GM18526 (cell line): Measurements from ENCODE around the gene FKBP8.
A peak's percentile ranks its signal among the peaks of the same experiment; 100 is the strongest.

Experiments used
- POLR2A ChIP-seq: IDR thresholded peaks from 3 replicates; pipeline ENCODE4 v1.6.1; 2011; ENCODE audit not compliant: insufficient read length; ENCODE audit errors: extremely low read depth

Gene FKBP8

DNA sequence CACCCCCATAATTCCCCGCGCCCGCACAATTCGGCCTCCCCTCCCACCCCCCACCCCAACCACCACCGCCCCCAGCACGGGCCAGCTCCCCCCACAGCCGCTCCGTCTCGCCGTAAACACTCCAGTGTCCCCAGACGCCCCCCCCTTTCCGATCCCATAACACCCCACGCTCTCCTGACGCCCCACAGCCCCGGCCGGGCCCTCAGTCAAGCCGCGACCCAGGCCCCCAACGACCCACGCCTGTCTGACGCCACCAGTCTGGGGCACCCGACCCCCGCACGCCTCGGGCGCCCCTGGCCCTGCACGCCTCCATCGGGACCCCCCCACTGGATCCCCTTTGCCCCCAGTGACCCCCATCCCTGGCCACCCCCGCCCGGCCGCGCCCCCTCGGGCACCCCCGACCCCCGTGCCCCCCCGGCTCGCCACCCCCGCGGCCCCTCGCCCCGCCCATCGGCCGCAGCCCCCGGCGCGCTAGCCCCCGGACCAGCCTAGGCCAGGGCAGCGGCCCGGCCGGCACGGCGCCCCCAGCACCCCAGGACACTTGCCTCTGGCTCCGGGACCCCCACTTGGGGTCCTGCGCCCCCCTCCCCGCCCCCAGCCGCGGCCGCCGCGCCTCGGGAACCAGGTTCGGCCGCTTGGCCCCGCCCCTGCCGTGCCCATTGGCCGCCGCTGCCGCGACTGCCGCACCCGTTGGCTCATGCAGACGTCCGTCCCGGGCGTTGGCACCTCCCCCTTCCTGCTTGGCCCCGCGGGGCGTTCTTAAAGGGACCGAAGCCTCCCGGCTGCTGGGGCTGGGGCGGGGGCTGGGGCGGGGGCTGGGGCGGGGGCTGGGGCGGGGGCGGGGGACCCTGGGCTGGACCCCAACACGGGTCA is at the start of gene FKBP8:
Gene FKBP8 (minus strand): TSS at position 633 of the 873 bp plus-strand sequence. CDS start 1,603 bp downstream, outside the sequence.
- no peak for TF ChIP-seq POLR2A

DNA sequence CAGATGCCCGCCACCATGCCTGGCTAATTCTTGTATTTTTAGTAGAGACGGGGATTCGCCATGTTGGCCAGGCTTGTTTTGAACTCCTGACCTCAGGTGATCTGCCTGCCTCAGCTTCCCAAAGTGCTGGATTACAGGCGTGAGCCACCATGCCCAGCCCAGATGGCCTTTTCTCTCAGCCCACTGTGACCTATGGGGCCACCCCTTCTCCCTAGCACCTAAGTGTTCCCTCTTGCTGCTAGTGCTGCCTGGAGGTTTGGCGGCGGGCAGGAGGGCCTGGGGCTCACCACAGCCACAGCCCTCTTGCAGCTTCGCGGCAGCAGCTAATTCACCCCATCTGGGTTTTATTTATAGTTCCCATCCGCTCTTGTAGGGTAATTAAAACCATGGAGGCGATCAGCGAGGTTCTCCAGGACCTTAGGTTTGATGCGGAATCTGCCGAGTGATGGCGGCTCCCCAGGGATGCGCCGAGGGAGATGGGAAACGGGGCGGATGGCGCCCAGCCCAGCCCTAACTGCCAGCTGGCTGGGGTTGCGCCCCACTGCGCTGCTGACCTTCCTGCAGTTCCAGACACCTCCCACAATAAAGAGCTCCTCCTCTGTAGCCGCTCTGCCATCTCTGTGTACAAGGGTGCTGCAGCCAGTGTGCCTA is 48.5 kb upstream of the FKBP8 start:
- TF ChIP-seq POLR2A = no peak

DNA sequence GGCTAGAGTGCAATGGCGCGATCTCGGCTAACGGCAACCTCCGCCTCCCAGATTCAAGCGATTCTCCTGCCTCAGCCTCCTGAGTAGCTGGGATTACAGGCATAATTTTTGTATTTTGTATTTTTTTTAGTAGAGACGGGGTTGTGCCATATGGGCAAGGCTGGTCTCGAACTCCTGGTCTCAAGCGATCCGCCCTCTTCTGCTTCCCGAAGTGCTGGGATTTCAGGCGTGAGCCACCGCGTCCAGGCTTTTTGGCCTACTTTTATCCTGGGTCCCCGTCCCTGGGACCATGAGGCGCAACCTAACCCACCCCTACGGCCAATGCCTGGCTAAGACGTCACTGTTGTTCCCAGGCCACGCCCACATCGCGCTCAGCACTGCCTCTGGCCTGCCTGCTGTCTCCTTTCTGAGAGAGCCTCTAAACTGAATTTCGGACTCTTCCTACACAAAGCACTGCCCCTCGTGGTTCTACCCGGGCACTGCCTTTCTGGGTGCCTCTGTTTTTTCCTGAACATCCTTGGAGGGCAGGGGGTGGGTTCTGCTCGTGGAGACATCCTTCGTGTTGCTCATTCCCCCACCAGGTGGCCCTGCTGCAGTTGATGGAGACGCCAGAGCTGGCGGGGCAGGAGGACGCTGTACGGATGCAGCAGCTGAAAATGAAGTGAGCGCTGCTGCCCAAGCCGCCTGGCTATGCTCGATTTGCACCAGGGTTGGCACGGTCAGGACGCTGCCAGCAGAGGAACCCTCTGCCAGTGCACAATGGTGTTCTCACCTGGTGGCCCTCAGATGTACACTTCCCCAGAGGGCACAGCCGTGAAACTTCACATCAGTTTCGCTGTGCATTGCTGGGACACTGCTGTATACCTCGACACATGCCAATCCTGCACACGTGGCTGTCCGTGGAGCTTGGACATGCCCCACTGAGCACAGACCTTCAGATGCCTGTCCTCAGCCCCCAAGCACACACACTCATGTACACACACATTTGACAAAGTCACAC is 47.2 kb upstream of the FKBP8 start:
- TF ChIP-seq POLR2A = no peak

DNA sequence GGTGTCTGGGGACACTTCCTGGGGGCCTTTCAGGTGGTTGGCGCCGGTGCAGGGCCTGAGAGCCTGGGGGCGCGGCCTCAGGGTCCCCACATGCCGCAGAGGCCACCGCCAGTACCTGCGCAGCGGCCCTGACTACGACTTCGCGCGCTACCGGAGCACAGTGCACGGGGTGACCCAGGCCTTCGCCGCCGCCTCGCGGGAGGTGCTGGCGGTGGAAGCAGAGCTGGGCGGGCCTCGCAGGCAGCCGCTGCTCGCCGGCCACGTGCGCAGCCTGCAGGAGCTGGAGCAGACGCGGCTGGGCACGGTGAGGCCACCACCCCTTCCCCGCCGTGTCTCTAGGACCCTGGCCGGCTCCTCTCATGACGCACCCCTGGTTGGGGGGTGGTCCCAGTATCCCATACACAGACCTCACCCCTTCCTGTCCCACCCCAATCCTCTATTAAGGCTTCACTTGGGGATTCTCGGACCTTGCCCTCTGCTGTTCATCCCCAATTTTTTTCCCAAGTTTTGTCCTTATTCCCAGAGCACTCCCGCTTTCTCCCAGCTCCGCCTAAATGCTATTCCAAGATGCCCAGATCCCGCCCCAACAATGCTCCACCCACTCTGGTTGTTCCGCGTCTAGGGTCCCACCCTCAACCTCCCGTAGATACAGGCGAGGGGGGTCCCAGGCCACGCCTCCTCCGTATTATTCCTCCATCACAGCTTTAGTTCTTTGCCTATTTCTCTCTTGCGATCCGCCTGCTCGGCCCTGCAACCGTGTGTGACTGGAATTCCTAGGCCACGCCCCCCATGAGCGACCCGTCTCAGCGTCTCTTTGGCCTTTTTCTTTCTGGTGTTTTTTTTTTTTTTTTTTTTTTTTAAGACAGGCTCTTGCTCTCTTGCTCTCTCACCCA is 46.3 kb upstream of the FKBP8 start:
- no peak for TF ChIP-seq POLR2A

DNA sequence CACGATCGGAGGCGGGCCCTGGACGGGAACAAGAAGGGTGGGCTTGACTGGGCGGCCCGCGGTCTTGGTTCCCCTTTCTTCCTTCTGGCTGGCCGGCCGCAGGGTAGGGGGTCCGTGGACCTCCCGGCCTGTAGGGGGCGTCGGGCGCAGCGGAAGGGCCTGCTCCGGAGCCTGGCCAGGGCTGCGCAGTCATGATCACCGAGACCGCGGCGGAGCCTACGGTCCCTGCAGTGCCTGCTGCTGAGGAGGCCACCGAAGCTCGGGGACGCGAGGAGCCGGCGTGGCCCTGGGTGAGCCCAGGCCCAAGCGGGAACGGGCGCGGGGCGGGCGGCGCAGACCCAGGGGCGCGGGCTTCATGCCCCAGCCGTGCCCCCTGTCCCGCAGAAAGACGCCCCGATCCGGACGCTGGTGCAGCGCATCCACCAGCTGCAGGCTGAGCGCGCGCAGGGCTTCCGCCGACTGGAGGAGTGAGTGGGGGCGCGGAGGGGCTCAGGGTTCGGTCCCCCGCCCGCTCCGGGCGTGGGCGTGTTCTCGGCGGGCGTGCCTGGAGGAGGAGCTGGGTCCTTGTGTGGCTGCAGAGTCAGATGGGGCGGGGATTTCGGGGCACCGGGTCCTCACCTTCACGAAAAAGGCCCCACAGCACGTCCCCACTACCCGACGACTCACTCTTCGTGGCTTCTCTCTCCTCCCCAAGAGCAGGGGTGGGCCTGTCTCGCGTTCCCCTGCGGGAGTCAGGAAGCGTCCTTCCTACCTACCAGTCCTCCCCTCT is 45.4 kb upstream of the FKBP8 start, which contains the start of gene REX1BD:
Gene REX1BD (plus strand): TSS at position 188 of the 769 bp plus-strand sequence. CDS start 4 bp downstream, at position 192.
- peak; percentile 86 for TF ChIP-seq POLR2A

DNA sequence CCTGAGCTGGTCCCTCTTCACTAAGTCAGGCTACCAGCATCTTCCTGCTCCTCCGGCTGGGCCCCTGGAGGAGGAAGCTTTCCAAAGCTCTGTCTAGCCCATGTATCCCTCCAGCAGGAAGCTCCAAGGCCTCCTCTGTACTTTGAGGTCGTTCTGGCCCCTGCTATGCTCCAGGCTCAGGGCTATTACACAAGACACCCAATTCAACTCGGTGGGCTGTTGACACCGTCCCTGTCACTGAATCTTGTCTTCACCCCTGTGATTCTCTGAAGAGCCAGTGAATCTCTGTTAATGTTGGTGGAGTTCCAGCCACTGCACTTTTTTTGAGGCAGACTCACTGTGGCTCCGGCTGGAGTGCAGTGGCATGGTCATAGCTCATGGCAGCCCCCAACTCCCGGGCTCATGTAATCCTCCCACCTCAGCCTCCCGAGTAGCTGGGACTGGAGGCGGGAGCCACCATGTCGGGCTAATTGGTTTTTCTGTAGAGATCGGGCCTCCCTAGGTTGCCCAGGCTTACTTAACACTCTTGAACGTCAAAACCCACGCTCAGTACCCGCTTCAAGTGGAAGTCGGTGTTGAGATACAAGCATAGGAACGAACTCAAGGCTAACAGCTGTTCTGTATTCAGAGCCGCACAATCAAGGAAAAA is 44.7 kb upstream of the FKBP8 start:
- TF ChIP-seq POLR2A = no peak

DNA sequence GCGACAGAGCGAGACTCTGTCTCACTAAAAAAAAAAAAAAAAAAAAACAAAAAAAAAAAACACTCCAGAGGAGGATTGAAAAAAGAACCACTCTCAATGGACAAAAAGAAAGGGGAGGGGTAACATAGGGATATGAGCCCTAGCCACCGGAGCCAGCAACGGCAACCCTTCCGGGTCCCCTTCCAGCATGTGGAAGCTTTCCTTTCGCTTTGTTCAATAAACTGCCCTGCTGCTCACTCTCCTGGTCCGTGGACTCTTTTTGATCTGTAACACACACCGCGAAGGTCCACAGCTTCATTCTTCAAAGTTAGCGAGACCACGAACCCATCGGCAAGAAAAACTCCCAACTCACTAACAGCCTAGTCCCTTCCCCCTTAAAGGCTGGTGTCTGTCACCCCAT is 44.2 kb upstream of the FKBP8 start:
- no peak for TF ChIP-seq POLR2A

DNA sequence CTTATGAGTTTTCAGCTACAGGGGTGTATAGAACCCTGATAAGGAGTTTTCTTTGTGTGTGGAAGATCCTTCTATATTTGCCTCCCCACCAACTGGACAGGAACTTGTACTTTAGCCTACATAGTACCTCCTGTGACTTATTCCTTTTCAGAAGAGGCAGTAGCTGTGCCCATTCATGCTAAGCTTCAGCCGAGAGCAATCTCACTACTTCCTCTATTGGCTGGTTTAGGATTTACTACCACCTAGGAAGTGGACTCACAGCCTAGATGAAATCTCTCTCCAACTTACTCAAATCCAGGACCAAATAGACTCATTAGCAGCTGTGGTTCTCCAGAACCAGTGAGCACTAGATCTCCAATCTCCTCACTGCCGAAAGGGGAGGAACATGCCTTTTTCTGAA is 42.9 kb upstream of the FKBP8 start:
- no peak for TF ChIP-seq POLR2A

DNA sequence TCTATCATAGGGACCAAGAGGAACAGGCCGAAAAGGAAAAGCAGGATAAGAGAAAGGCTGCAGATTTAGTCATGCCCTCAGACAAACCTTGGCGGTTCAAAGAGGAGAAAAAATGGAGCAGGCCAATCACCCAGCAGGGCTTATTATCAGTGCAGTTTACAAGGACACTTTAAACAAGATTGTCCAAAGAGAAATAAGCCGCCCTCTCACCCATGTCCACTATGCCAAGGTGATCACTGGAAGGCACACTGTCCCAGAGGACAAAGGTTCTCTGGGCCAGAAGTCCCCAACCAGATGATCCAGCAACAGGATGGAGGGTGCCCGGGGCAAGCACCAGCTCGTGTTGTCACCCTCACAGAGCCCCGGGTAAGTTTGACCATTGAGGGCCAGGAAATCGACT is 36.9 kb upstream of the FKBP8 start:
- no peak for TF ChIP-seq POLR2A

DNA sequence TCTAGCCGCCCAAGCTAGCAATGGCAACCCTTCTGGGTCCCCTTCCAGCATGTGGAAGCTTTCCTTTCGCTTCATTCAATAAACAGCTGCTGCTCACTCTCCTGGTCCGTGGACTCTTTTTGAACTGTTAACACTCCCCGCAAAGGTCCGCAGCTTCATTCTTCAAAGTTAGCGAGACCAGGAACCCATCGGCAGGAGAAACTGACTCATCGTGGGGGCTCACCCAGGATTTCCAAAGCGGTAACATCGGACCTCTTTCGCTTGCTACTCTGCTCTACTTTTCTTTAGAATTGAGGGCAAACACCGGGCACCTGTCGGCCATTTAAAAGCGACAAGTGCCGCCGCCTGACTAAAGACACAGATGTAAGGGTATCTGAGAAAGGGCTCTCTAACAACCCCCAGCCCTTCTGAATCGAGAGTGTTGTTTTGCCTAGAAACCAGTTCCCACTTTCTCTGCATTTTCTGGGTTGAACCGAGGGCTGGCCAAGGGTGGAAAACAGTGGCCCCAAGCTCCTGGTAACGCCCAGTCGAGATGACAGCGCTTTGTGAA is 34.1 kb upstream of the FKBP8 start:
- TF ChIP-seq POLR2A = no peak

DNA sequence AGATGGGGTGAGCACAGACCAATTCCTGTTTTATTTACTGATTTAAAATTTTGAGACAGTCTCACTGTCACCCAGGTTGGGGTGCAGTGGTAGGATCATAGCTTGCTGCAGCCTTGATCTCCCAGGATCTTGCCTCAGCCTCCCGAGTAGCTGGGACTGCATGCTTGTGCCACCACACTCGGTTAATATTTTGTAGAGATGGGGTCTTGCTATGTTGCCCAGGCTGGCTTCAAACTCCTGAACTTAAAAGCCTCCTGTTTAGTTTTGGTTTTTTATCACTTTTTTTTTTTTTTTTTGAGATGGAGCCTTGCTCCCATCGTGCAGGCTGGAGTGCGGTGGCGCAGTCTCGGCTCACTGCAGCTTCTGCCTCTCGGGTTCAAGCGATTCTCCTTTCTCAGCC is 33.0 kb upstream of the FKBP8 start:
- no peak for TF ChIP-seq POLR2A

DNA sequence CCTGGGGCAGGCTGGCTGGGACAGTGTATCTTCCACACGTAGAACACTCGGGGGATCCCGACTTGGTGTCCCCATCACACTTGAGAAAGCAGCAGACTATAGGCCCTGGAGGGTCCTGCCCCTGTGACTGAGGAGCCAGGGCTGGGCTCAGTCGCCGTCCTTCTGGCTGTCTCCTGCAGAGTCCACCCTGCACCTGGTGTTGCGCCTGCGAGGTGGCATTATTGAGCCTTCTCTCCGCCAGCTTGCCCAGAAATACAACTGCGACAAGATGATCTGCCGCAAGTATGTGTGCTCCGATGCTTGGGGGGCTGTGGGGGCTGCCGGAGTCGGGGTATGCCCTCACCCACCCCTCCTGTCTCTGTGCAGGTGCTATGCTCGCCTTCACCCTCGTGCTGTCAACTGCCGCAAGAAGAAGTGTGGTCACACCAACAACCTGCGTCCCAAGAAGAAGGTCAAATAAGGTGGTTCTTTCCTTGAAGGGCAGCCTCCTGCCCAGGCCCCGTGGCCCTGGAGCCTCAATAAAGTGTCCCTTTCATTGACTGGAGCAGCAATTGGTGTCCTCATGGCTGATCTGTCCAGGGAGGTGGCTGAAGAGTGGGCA is 31.4 kb upstream of the FKBP8 start:
- TF ChIP-seq POLR2A = no peak
